ENCODE data around the gene DTNB.
"Not testable (repeated sequence)": the region's sequence is repeated elsewhere in the genome, so short reads cannot be mapped to it uniquely, and the experiment has no call there.

Gene DTNB

DNA sequence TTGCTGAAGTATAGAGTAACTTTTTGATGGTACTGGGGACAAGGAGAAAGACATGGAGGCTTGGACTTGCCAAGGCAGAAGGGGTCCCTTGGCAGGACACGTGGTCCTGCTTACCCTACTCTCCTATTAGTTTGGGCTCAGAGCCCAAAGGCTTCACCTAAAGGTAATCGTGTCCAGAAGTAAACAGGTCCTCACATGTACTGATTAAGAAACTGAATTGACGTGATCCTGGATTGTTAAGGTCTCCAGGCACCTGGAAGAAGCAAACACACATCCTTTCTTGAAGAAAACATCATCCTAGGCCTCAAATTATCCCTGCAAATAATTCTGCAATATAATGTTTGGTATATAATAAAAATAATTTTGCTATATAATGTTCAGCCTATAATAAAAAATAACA, 50.0 kb downstream of the DTNB start:
- DNase-seq (ENCODE audit: low read depth) = no peak

GRCh38 chr2:25620711-25621110, 52.7 kb downstream of the DTNB start:
- DNase-seq (ENCODE audit: low read depth) = no peak

GRCh38 chr2:25620077-25620476, 53.3 kb downstream of the DTNB start:
- no peak for DNase-seq (ENCODE audit: low read depth)

DNA sequence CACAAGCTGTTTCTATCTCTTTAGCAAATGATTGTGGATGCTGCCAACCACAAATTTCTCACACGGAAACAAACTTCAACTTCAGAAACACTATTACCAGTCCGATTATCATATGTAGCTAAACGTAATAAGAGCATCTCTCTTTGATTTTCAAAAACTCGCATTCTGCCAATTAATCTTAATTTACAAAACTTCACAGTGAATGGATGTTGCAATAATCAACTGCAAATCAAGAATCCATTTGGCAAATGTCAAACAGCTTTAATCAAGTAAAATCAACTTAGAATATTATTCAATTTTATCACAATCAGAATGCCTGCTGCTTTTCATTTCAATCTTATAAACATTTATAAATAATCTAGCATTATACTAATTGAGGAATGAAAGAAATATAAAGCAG, 54.2 kb downstream of the DTNB start:
- no peak for DNase-seq (ENCODE audit: low read depth)

DNA sequence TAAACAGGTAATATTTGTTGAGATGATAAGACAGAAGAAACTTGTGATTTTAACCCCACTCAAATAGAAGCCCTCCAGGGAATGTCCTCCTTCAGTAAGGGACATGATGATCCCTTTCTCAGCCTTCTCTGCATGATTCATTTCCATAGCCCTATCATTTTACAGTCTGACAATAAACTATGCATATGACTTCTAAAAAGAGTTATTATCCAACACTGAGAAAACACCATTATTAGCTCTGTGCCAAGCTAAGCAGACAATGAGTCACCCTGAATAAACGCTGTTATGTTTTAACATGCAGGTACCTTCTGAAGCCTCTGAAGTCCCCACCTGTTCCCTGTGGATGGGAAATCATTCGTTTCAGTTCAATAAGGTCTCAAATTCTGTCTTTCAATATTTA, 54.7 kb downstream of the DTNB start:
- DNase-seq (ENCODE audit: low read depth) = peak; percentile 22

DNA sequence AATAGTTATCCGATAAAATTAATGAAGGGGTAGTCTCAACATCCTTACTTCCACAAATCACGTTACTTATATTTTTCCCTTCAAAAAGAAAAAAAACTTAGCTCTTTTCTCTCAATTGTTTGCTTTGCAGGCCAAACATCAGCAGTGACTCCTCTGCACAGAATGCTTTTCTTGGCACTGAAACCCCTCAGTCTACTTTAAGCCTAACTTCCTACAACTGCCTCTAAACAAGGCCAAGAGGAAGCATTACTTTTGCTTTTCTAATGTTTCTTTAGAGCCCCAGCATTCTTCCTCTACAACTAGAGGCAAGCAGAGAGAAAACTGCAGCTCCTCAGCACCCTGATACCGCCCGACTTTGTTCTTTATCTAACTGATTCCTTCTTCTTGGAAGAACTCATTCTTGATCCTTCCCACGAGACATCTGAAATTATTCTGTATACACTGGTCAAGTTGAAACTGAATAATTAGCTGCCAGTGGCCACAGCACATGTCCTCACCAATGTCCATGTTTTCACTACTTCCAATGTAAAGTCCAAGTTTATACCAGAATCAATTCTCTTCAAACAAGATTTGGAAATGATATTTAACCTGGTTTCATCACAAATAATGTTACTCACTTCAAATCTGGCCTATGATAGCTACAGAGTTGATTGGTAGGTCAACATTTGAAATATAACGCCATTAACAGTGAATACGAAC, 55.3 kb downstream of the DTNB start:
- peak; percentile 15 for DNase-seq (ENCODE audit: low read depth)

DNA sequence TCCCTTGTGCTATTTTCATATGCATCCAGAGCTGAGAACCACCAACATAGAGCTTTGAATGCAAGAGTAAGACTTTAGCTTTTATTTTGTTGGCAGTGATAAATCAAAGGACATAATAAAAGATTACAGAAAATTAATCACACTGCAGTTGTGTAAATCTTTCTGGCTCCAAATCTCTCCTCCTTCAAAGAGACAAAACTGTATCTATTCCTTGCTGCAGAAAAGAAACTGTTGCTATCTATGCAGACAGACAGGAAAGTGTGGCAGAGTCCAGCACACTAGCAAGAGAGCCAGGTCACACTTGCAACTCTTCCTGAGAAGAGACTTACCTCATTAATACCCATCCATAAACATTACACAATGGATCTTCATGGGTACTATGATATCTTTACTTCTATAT, 57.5 kb downstream of the DTNB start:
- DNase-seq (ENCODE audit: low read depth) = no peak

DNA sequence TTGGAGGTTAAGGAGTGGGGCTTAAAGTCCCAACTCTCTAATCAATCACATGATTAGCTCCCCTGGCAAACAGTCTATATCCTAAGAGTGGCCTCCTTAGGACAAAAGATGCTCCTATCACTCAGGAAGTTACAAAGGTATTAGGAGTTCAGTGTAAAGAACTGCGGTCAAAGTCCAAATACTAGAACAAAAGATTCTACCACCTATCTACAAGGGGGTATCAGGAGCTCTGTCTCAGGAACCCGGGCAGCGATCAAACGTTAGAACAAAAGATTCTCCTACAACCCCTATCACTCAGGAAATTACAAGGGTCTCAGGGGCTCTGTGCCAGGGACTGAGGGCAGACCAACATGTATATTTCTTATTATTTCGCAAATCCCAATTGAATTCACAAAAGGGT, 58.0 kb downstream of the DTNB start:
- DNase-seq (ENCODE audit: low read depth) = no peak

DNA sequence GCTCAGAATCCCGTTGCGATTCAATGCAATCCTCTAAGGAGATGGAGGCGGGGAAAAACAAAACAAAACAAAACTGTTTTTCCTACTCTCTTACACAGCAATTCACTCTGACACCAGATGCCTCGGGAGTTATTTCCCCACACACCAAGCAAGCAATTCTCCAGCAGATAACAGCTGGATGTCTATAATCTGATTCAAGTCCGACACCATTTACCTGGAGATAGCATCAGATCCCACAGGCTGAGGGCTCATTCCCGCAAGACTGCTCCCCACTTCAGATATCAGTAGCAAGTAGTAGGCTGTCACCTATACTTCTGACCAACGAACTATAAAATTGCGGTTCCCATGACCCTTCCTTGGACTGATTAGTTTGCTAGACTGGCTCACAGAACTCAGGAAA, 58.7 kb downstream of the DTNB start:
- DNase-seq (ENCODE audit: low read depth) = no peak

DNA sequence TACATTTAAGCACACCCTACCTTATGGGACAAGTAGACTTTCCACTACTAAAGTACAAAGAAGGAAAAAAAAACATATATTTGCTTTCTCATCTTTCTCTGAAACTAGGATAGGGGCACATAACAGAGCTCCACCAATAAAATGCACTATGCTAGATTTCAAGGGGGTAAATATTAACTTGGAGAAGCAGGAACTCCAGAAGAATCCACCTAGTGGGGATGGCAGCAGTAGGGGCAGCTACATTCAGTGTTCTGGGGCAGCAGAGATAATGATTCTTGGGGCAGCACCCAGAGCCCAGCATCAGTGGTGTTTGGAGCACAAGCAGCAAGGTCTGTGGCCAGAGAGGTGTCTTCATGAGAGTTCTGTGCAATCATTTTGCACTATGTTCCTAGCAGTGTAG, 64.7 kb downstream of the DTNB start:
- no peak for DNase-seq (ENCODE audit: low read depth)

GRCh38 chr2:25606892-25607291, 66.5 kb downstream of the DTNB start:
- DNase-seq (ENCODE audit: low read depth) = no peak

- DNase-seq (ENCODE audit: low read depth) = no peak
These were observed 71.0 kb downstream of the DTNB start for GRCh38 chr2:25602333-25602723.

- not testable (repeated sequence) for DNase-seq (ENCODE audit: low read depth)
These were observed 71.6 kb downstream of the DTNB start for GRCh38 chr2:25601711-25602332.

DNA sequence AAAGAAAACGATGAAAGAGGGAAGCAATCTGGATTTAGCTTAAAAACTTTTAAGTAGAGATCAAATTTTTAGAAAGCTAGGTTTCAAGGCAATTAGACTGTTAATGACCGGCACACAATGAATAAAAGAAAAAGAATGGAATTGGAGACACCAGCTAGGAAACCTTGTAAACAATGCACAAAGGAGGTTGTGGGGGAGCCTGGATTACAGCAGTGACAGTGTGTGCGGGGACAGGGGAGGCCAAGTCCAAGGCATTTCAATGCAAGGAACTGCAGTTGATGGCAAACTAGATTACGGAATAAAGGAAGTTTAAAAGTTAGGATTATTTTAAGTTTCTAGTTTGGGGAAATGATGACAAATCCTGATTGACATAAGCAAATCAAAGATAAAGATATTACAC, 74.5 kb downstream of the DTNB start:
- DNase-seq (ENCODE audit: low read depth) = no peak

GRCh38 chr2:25598332-25598731, 75.0 kb downstream of the DTNB start:
- DNase-seq (ENCODE audit: low read depth) = no peak

GRCh38 chr2:25597881-25598280, 75.5 kb downstream of the DTNB start:
- no peak for DNase-seq (ENCODE audit: low read depth)

DNA sequence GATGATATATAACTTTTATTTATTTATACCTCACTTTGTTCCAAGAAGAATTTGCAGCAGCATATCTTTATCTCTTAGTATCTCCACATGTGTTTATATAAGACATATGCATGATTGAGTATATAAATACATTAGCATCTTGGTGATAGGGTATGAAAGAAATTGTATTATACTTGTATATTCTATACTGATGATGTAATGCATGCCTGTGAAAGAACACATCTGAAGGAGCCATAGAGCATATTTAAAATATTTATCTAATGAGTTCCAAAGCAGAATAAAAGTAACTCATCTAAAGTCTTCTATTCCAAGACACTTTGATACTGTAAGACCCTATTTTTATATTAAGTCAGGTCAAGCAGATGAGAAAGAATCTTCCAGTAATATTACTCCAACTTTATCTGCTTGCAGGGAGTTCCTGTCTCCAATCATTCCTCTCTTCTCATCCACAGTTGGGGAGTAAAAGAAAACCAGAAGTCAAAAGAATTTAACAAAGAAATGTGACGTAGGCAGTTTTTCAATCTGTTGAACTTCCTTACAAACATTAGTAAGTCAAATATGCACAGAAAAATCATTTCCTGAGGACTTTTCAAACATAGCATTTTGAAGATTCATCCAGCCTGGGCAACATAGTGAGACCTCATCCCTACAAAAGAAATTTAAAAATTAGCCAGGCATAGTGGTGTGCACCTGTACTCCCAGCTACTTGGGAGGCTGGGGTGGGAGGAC, 76.7 kb downstream of the DTNB start:
- DNase-seq (ENCODE audit: low read depth) = no peak

DNA sequence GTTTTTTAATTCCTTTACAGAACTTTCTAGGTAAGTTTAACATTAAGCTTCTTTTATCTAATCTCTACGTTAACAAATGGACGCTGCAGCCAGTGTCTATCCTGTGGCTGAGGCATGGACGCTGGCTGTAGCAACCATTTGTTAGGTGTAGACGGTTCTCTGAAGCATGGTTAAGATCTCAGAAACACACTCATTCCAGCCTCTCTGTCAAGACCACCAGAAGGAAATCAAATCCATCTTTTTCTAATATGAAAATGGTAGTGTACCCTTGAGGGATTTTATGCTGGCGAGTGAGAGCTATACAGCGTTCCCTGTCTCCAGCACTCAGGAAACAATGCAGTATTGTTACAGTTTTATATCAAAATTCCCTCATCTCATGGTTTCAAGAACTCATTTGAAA, 78.0 kb downstream of the DTNB start:
- DNase-seq (ENCODE audit: low read depth) = no peak

- DNase-seq (ENCODE audit: low read depth) = no peak
These were observed 78.4 kb downstream of the DTNB start for GRCh38 chr2:25594991-25595390.

GRCh38 chr2:25592766-25593292, 80.5 kb downstream of the DTNB start:
- DNase-seq (ENCODE audit: low read depth) = no peak

DNA sequence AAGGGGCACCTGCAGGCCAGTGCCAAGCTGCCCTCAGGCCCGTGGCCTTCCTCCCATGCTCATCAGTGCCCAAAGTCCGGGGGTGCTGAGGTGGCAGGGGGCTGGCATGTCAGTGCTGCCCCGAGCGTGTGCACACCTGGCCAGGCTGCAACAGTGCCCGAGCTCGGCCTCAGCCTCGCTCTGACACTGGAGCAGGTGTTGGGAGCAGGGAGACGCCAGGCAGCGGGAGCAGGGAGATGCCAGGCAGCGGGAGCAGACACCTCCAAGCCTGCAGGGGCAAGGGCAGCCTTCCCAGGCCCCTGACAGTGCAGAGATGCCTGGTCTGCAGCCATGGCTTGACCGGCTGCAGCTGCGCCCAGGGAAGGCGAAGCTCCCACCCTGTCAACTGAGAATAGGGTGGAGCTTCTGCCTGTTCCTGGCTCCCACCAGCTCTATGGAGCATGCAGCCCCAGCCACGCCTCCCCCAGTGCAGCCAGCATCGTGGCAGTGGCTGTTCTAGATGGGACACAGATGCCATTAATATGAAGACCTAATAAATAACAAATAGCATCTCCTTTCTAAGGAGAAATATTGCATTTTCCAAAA, 82.4 kb downstream of the DTNB start:
- DNase-seq (ENCODE audit: low read depth) = no peak

DNA sequence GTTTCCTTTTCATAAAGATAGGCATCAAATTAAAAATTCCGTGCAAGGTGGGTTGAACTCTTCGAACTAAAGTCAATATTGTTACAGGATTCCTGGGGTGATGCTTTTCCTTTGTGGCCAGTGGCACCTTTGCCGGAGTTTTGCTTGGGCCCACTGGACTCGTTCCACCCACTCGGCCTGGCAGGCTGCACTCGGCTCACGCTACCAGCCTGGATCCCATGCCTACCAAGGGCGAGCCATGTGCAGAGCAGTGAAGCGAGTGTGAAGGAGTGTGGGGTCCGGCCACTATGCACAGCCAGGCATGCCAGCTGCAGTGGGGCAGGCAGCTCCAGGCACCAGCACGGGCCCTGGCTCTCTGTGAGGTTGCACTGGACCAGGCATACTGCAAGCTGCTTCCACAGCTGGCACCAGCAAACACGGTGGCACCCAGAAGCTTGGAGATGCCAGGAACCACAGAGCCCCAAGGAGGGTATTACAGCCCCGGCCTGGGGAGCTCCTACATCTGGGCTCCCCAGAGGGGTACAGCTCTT, 83.6 kb downstream of the DTNB start:
- DNase-seq (ENCODE audit: low read depth) = no peak

DNA sequence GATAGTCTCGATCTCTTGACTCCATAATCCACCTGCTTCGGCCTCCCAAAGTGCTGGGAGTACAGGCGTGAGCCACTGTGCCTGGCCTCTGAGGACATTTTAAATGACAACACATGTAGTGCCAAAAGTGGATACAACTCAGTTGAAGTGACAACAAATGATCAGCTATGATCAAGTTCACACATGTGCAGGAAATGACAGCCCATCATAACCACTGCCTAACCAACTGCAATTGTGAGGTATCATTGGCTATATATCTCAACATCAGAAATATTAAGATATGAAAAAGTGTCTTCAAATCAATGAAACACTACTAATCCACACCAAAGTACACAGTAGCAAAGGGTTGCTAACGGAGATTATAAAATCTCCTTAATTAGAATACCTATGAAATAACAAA, 84.8 kb downstream of the DTNB start:
- DNase-seq (ENCODE audit: low read depth) = no peak
